CD4-positive, alpha-beta T cell treated with Interleukin-21 for 1 hour (primary cell): ENCODE data around the gene RAET1G.

Experiments
- DNase-seq: peaks from one replicate; pipeline ENCODE4 v3.0.0-alpha.2; 2020

The RAET1G gene

GRCh38 chr6:149891259-149891658 lies 31.7 kb downstream of the RAET1G start:
- DNase-seq = no peak

- no peak for DNase-seq
Observed at GRCh38 chr6:149890629-149891045, 32.3 kb downstream of the RAET1G start.

GRCh38 chr6:149889326-149889725 lies 33.6 kb downstream of the RAET1G start:
- DNase-seq = no peak

- DNase-seq = no peak
Observed at GRCh38 chr6:149888659-149889058, 34.3 kb downstream of the RAET1G start.

GRCh38 chr6:149888093-149888492 lies 34.8 kb downstream of the RAET1G start:
- DNase-seq = no peak

- DNase-seq = no peak
Observed at GRCh38 chr6:149887343-149887742, 35.6 kb downstream of the RAET1G start.

DNA sequence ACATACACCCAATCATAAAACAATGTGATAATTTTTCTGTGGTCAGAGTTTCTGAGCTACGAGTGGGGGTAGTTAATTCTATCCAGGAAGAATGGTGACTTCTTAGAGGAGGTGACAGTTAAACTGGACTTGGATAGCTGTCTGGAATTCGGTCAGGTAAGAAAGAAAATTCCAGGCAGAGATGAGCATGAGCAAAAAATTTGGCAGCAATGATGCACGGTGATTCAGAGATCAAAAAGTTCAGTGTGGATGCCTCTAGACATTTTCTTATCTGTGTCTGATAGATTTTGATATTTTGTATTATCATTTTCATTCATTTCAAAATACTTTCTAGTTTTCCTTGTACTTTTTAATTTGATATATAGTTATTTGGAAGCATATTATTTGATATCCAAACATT lies 37.0 kb downstream of the RAET1G start:
- no peak for DNase-seq

GRCh38 chr6:149884617-149885016 lies 38.3 kb downstream of the RAET1G start:
- DNase-seq = no peak

DNA sequence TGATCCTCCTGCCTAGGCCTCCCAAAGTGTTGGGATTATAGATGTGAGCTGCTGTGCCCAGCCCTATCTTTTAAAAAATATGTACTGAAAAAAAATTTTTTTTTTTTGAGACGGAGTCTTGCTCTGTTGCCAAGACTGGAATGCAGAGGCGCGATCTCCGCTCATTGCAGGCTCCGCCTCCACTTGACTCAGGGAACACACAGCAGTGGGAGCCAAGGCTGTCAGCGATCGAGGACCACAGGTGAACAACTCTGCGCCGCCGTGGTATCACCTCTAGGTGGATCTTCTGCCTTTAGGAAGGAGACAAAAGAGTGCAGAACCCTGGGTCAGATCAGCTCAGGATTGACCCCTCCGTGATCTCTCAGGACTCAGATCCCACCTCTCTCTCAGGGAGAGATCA lies 38.7 kb downstream of the RAET1G start:
- no peak for DNase-seq

- DNase-seq = no peak
Observed at GRCh38 chr6:149881860-149882259, 41.1 kb downstream of the RAET1G start.

DNA sequence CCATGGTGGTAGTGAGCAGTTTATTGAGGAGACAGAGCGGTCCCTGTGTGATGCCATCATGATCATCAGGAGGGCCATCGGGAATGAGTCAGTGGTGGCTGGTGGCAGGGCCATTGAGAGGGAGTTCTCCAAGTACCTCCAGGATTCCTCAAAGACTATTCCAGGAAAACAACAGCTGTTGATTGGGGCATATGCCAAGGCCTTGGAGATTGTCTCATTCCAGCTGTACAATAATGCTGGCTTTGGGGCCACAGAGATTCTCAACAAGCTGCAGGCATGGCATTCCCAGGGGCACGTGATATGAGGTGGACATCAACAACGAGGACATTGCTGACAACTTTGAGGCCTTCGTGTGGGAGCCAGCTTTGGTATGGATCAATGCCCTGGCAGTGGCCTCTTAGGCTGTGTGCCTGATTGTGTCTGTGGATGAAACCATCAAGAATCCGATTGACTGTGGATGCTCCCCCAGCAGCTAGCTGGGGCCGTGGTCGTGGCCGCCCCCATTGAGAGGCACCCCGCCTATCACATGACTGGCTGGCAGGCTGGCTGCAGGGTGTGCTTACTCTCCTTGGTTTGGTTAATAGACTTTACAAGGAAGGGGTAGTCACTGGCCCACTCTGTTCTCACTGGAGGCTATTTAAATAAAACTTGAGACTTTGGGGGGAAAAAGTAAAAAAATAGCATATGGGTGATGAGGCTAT lies 41.7 kb downstream of the RAET1G start:
- DNase-seq = no peak

GRCh38 chr6:149877659-149878058 lies 45.3 kb downstream of the RAET1G start:
- no peak for DNase-seq

DNA sequence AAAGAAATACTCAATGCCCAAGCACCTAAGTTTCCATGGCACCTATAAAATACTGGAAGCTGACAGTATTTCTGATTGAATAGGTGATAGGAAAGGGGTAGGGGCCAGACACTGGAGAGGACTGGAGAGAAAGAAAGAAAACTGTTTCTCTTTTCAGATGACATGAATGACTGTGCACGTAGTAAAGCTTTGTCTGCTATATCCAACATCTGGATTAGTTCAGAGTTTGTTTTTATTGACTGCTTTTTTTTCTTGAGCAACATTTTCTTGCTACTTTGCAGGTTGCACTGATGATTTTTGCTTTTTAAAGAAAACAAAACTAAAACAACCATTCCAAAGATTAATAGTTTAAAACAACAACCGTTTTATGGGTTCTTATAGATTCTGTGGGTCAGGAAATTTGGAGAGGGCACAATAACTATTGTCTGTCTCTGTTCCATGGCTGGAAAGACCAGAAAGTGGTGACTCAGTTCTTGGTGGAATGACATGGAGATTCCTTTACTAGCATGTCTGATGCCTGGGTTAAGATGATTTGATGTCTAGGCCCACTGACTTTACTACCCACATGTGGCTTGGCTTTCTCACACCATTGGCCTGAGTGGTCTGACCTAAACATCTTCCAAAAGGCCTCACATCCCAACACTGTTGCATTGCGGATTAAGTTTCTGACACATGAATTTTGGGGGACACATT lies 46.5 kb downstream of the RAET1G start:
- no peak for DNase-seq

DNA sequence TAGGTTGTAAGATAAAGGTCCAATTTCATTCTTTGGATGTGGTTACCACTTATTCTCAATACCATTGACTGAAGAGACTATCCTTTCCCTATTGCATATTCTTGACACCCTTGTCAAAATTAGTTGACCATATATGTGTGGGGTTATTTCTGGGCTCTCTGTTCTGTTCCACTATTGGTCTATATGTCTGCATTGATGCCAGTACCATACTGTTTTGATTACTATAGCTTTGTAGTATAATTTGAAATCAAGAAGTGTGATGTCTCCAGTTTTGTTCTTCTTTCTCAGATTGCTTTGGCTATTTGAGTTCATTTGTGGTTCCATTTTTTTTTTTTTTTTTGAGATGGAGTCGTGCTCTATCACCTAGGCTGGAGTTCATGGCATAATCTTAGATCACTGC lies 50.7 kb downstream of the RAET1G start:
- no peak for DNase-seq

GRCh38 chr6:149871182-149871581 lies 51.7 kb downstream of the RAET1G start:
- no peak for DNase-seq

- DNase-seq = no peak
Observed at GRCh38 chr6:149869275-149869892, 53.5 kb downstream of the RAET1G start.

- DNase-seq = no peak
Observed at GRCh38 chr6:149867876-149868640, 54.9 kb downstream of the RAET1G start.
